Measurements from ENCODE around the gene GPAT3.
"Not testable (repeated sequence)": the region's sequence is repeated elsewhere in the genome, so short reads cannot be mapped to it uniquely, and the experiment has no call there.

DNA sequence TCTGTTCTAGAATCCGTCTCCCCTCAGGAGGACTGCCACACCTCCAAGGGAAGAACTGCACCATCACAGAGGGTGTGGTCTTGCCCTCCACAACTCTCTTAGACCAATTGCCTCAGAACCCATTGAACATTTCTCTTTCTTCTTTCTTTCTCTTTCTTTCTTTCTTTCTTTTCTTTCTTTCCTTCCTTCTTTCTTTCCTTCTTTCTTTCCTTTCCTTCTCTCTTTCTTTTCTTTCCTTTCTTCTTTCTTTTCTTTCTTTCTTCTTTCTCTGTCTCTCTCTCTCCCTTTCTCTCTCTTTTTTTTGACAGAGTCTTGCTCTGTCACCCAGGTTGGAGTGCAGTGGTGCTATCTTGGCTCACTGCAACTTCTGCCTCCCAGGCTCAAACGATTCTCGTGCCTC is 34.2 kb upstream of the GPAT3 start:
- not testable (repeated sequence) for TF ChIP-seq CTCF (conservative IDR thresholded peaks at IDR 0.05; ENCODE audit: low read depth, low read length); EZH2phosphoT487 (IDR thresholded peaks at IDR 0.05; ENCODE audit: borderline replicate concordance, low read length); EZH2 (IDR thresholded peaks at IDR 0.05; ENCODE audit: low read length, unreplicated experiment)

Data from PC-3 (cell line).